ENCODE measurements around the gene ZNF280C. TPM values are rescaled to one million over a fixed set of nuclear protein-coding genes. Genes with fewer than 3 reads are reported as not detected.

ZNF280C gene
- total RNA-seq, 1 experiment from 2014 or later = 22.0 TPM

GRCh38 chrX:130176354-130176776 is 92.3 kb downstream of the ZNF280C start:
- intact Hi-C loops (cut with micrococcal nuclease; ENCODE audit: unreplicated experiment) = no loop called here
- H3K4me1 ChIP-seq (ENCODE audit: insufficient read depth, low read length, poor library complexity, severe bottlenecking) = peaks cover 7% of the 10 kb centered on the region
- ChIA-PET CTCF (no interaction called here), POLR2A (ENCODE audit: low non-redundant PET) (no interaction called here)
- no peaks in the 10 kb centered on the region for H3K36me3 ChIP-seq (ENCODE audit: insufficient read depth, low read length, poor library complexity, severe bottlenecking)
- no peaks in the 10 kb centered on the region for H3K27me3 ChIP-seq (replicated peaks; ENCODE audit: insufficient read depth, low read depth, low read length, poor library complexity)
- BruUV-seq (replicated peaks) = no TSS peak
- TF ChIP-seq EZH2 (IDR thresholded peaks at IDR 0.05; ENCODE audit: borderline replicate concordance, low read depth, low read length, poor library complexity, severe bottlenecking) (no peak), CTCF (conservative IDR thresholded peaks at IDR 0.05; ENCODE audit: low read depth, low read length) (no peak)
- no peak overlapping the region for H3K27ac ChIP-seq (ENCODE audit: low read depth, low read length, poor library complexity, severe bottlenecking)
- no peaks in the 10 kb centered on the region for H3K9me3 ChIP-seq (ENCODE audit: low read depth, low read length, poor library complexity, severe bottlenecking)
- H3K4me3 ChIP-seq (ENCODE audit: low read depth, low read length, poor library complexity, severe bottlenecking) = no peak overlapping the region
- no peak for DNase-seq (ENCODE audit: low spot score)

- Histone ChIP-seq H3K27ac (ENCODE audit: low read depth, low read length, poor library complexity, severe bottlenecking) (no peak overlapping the region), H3K4me3 (ENCODE audit: low read depth, low read length, poor library complexity, severe bottlenecking) (no peak overlapping the region), H3K27me3 (replicated peaks; ENCODE audit: insufficient read depth, low read depth, low read length, poor library complexity) (no peaks in the 10 kb centered on the region), H3K9me3 (ENCODE audit: low read depth, low read length, poor library complexity, severe bottlenecking) (no peaks in the 10 kb centered on the region), H3K4me1 (ENCODE audit: insufficient read depth, low read length, poor library complexity, severe bottlenecking) (peaks cover 13% of the 10 kb centered on the region), H3K36me3 (ENCODE audit: insufficient read depth, low read length, poor library complexity, severe bottlenecking) (no peaks in the 10 kb centered on the region)
- intact Hi-C loops (cut with micrococcal nuclease; ENCODE audit: unreplicated experiment) = no loop called here
- TF ChIP-seq CTCF (conservative IDR thresholded peaks at IDR 0.05; ENCODE audit: low read depth, low read length) (no peak), EZH2 (IDR thresholded peaks at IDR 0.05; ENCODE audit: borderline replicate concordance, low read depth, low read length, poor library complexity, severe bottlenecking) (no peak)
- BruUV-seq (replicated peaks) = no TSS peak
- ChIA-PET CTCF (no interaction called here), POLR2A (ENCODE audit: low non-redundant PET) (no interaction called here)
- DNase-seq (ENCODE audit: low spot score) = no peak
Observed at GRCh38 chrX:130174937-130175336, 93.8 kb downstream of the ZNF280C start.

GRCh38 chrX:130174045-130174704 is 94.5 kb downstream of the ZNF280C start:
- no peak for DNase-seq (ENCODE audit: low spot score)
- TF ChIP-seq EZH2 (IDR thresholded peaks at IDR 0.05; ENCODE audit: borderline replicate concordance, low read depth, low read length, poor library complexity, severe bottlenecking) (no peak), CTCF (conservative IDR thresholded peaks at IDR 0.05; ENCODE audit: low read depth, low read length) (no peak)
- no peaks in the 10 kb centered on the region for H3K27me3 ChIP-seq (replicated peaks; ENCODE audit: insufficient read depth, low read depth, low read length, poor library complexity)
- no peaks in the 10 kb centered on the region for H3K9me3 ChIP-seq (ENCODE audit: low read depth, low read length, poor library complexity, severe bottlenecking)
- H3K4me1 ChIP-seq (ENCODE audit: insufficient read depth, low read length, poor library complexity, severe bottlenecking) = peaks cover 18% of the 10 kb centered on the region
- no TSS peak for BruUV-seq (replicated peaks)
- H3K27ac ChIP-seq (ENCODE audit: low read depth, low read length, poor library complexity, severe bottlenecking) = no peak overlapping the region
- intact Hi-C loops (cut with micrococcal nuclease; ENCODE audit: unreplicated experiment) = no loop called here
- H3K4me3 ChIP-seq (ENCODE audit: low read depth, low read length, poor library complexity, severe bottlenecking) = no peak overlapping the region
- ChIA-PET POLR2A (ENCODE audit: low non-redundant PET) (no interaction called here), CTCF (no interaction called here)
- no peaks in the 10 kb centered on the region for H3K36me3 ChIP-seq (ENCODE audit: insufficient read depth, low read length, poor library complexity, severe bottlenecking)
